ENCODE data around the gene ATP9B.

GRCh38 chr18:79321625-79322405 lies 252.6 kb downstream of the ATP9B start:
- no peak for TF ChIP-seq POLR2A (IDR thresholded peaks at IDR 0.05)
- no peak for TF ChIP-seq CTCF (IDR thresholded peaks at IDR 0.05)
- no peak for TF ChIP-seq EP300 (IDR thresholded peaks at IDR 0.05)
- TF ChIP-seq POLR2AphosphoS5 (IDR thresholded peaks at IDR 0.05) = no peak

Data from sigmoid colon (tissue), 4 donors.